BLaER1 (cell line): ENCODE data around the gene PMM1.
"Not testable (repeated sequence)": the region's sequence is repeated elsewhere in the genome, so short reads cannot be mapped to it uniquely, and the experiment has no call there.

ENCODE experiments used
- H3K27ac ChIP-seq: shearing (Covaris generic); formaldehyde crosslinking; 2 replicates; pipeline ENCODE4 v1.8.1; 2022
- H3K27me3 ChIP-seq: shearing (Covaris generic); formaldehyde crosslinking; 2 replicates; pipeline ENCODE4 v1.8.1; 2022
- H3K36me3 ChIP-seq: shearing (Covaris generic); formaldehyde crosslinking; 2 replicates; pipeline ENCODE4 v1.8.1; 2022
- H3K4me1 ChIP-seq: shearing (Covaris generic); formaldehyde crosslinking; 2 replicates; pipeline ENCODE4 v1.8.1; 2022
- H3K4me2 ChIP-seq: shearing (Covaris generic); formaldehyde crosslinking; 2 replicates; pipeline ENCODE4 v1.8.1; 2022
- H3K4me3 ChIP-seq: shearing (Covaris generic); formaldehyde crosslinking; 2 replicates; pipeline ENCODE4 v1.8.1; 2022
- H3K9ac ChIP-seq: shearing (Covaris generic); formaldehyde crosslinking; 2 replicates; pipeline ENCODE4 v1.8.1; 2022
- H3K9me3 ChIP-seq: shearing (Covaris generic); formaldehyde crosslinking; 2 replicates; pipeline ENCODE4 v1.8.1; 2022
- H4K20me1 ChIP-seq: shearing (Covaris generic); formaldehyde crosslinking; 2 replicates; pipeline ENCODE4 v1.8.1; 2022
- Cebpa-rat ChIP-seq: shearing (Covaris generic); IDR thresholded peaks from 2 replicates; pipeline ENCODE4 v1.8.1; 2022

The PMM1 gene

DNA sequence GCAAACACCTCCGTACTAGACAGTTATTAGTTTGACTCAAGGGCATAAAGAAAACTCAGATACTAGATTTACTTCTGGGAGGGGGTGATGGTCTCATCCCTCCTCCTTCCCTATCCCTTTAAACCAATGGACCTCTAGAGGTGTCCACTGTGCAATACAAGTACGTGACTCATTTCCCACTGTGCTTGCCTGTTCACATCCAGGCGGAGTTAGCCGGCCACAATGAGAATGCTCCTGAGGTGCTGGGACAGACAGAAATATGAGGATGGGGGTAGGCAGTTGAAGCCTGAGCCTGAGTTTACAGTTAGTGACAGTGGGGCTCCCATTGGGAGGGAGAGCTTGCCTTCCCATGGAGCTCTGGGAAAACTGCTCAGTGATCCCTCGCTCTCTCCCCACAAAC, 8.4 kb upstream of the PMM1 start:
- peaks cover 38% of the 10 kb centered on the region for H3K36me3 ChIP-seq
- H3K9ac ChIP-seq, result no peak overlapping the region
- H3K9me3 ChIP-seq, result no peaks in the 10 kb centered on the region
- H3K4me1 ChIP-seq, result peaks cover 3% of the 10 kb centered on the region
- no peak overlapping the region for H3K4me3 ChIP-seq
- H3K4me2 ChIP-seq, result no peak overlapping the region
- TF ChIP-seq Cebpa-rat, result no peak
- peaks cover 68% of the 10 kb centered on the region for H4K20me1 ChIP-seq
- H3K27ac ChIP-seq, result no peak overlapping the region
- H3K27me3 ChIP-seq, result peaks cover 51% of the 10 kb centered on the region

DNA sequence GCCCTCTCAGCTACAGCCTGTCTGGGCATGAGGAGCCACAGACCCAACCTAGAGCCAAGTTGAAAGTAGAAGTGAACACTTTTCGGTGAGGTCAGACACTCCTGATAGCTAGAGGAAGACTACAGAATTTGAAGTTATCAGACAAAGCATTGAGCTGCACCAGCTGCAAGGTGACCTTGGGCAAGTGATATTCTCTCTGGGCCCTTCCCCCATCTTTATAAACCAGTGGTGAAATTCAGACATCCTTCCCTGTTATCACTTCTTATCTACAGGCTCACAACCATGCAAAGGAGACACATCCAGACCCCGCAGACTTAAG, 8.0 kb upstream of the PMM1 start:
- H3K9me3 ChIP-seq, result no peaks in the 10 kb centered on the region
- no peaks in the 10 kb centered on the region for H3K4me1 ChIP-seq
- peaks cover 33% of the 10 kb centered on the region for H3K36me3 ChIP-seq
- H3K9ac ChIP-seq, result no peak overlapping the region
- no peak for TF ChIP-seq Cebpa-rat
- H3K4me2 ChIP-seq, result no peak overlapping the region
- H3K4me3 ChIP-seq, result no peak overlapping the region
- H3K27ac ChIP-seq, result no peak overlapping the region
- H4K20me1 ChIP-seq, result peaks cover 64% of the 10 kb centered on the region
- H3K27me3 ChIP-seq, result peaks cover 46% of the 10 kb centered on the region

DNA sequence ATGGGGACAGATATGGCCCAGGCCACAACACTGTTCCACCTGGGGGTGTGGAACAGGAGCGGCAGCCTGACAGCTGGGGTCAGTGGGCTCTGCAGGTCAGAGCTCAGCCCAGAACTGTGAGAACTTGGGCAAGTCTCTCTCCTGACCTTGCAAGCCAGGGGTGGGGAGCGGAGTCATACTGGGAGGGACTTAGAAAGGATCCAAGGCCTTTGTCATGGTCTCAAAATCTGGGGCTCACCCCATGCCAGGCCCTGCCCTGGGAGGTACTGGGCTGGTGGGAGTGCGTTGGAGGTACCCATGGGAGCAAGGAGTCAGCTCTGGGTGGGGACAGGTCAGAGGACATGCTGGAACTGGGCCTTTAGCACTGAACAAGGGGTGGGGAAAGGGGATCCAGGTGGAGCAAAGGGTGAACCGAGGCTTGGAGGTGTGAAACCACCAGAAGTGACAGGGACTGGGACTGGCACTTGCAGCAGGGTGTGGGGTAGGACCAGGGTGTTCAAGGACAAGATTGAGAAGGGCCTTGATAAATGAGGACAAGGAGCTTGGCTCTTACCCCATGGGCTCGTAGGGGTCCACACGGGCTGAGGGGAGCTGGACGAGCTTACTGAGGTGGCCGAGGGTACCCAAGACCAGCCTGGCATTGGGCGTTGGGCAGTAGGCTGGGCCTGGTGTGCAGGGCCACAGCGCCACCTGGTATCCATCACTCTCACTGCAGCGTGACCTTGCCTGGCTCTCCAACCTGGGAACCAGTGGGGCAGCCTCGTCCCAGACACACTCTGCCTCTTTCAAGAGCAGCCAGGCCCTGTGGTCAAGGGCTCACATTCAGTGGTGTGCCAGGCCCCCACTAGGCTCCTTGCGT, 7.4 kb upstream of the PMM1 start:
- no peak overlapping the region for H3K27ac ChIP-seq
- no peak for TF ChIP-seq Cebpa-rat
- no peak overlapping the region for H3K9ac ChIP-seq
- no peaks in the 10 kb centered on the region for H3K9me3 ChIP-seq
- peaks cover 27% of the 10 kb centered on the region for H3K36me3 ChIP-seq
- 0 out of 2 replicates have a peak, but pooled peaks cover 3% of the 10 kb centered on the region for H3K4me1 ChIP-seq
- peaks cover 58% of the 10 kb centered on the region for H4K20me1 ChIP-seq
- H3K4me3 ChIP-seq, result no peak overlapping the region
- H3K27me3 ChIP-seq, result peaks cover 40% of the 10 kb centered on the region
- H3K4me2 ChIP-seq, result no peak overlapping the region

DNA sequence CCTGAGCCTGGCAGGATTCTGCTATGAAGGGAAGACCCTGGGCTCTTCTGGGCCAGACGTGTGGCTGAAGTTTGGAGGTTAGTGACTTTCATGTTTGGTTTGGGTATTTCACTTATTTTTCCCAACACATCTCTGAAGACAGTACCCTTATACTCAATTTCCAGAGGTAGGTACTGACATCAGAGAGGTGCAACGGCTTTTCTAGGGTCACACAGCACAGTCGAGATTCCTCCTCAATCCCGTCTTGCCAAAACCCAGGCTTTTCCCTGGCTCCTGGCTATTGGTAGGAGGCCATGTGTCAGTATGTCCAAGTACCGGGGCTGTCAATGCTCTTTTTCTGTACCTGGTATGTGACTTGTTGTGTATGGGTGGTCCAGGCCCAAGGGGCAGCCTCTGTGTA, 6.1 kb upstream of the PMM1 start:
- no peak for TF ChIP-seq Cebpa-rat
- no peak overlapping the region for H3K4me2 ChIP-seq
- no peaks in the 10 kb centered on the region for H3K9me3 ChIP-seq
- H3K4me3 ChIP-seq, result no peak overlapping the region
- H4K20me1 ChIP-seq, result peaks cover 45% of the 10 kb centered on the region
- H3K27me3 ChIP-seq, result peaks cover 27% of the 10 kb centered on the region
- H3K36me3 ChIP-seq, result peaks cover 15% of the 10 kb centered on the region
- H3K27ac ChIP-seq, result no peak overlapping the region
- H3K4me1 ChIP-seq, result peaks cover 7% of the 10 kb centered on the region
- H3K9ac ChIP-seq, result no peak overlapping the region

DNA sequence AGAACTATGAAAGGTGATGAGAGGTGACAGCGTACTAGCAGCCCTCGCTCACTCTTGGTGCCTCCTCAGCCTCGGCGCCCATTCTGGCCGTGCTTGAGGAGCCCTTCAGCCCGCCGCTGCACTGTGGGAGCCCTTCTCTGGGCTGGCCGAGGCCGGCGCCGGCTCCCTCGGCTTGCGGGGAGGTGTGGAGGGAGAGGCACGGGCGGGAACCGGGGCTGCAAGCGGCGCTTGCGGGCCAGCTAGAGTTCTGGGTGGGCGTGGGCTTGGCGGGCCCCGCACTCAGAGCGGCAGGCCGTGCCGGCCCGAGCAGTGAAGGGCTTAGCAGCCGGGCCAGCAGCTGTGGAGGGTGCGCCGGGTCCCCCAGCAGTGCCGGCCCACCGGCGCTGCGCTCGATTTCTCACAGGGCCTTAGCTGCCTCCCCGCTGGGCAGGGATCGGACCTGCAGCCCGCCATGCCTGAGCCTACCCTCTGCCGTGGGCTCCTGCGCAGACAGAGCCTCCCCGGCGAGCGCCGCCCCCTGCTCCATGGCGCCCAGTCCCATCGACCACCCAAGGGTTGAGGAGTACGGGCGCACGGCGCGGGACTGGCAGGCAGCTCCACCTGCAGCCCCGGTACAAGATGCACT, 3.8 kb upstream of the PMM1 start:
- H3K9me3 ChIP-seq, H3K36me3 ChIP-seq, H3K9ac ChIP-seq, H3K4me3 ChIP-seq, H3K27me3 ChIP-seq, H3K4me2 ChIP-seq, H3K27ac ChIP-seq: not testable (repeated sequence)
- Histone ChIP-seq H3K4me1 (peaks cover 23% of the 10 kb centered on the region), H4K20me1 (peaks cover 23% of the 10 kb centered on the region)

DNA sequence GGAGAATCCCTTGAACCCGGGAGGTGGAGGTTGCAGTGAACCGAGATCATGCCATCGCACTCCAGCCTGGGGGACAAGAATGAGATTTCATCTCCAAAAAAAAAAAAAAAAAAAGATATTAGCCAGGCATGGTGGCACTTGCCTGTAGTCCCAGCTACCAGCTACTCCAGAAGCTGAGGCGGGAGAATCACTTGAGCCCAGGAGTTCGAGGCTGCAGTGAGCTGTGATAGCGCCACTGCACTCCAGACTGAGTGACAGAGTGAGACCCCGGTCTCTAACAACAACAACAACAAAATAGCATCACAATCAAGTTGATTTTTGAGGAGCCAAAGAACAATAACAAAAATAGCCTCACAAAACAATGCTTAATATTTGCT, 2.3 kb downstream of the PMM1 start:
- H3K27me3 ChIP-seq, result no peaks in the 10 kb centered on the region
- no peak overlapping the region for H3K27ac ChIP-seq
- H3K36me3 ChIP-seq, result peaks cover 24% of the 10 kb centered on the region; the same call in 1 of the 2 replicates
- no peaks in the 10 kb centered on the region for H3K9me3 ChIP-seq
- H3K4me2 ChIP-seq, result no peak overlapping the region
- H3K9ac ChIP-seq, result no peak overlapping the region
- no peak overlapping the region for H3K4me3 ChIP-seq
- no peak for TF ChIP-seq Cebpa-rat
- peaks cover 27% of the 10 kb centered on the region for H3K4me1 ChIP-seq
- no peaks in the 10 kb centered on the region; the same call in 1 of the 2 replicates for H4K20me1 ChIP-seq

DNA sequence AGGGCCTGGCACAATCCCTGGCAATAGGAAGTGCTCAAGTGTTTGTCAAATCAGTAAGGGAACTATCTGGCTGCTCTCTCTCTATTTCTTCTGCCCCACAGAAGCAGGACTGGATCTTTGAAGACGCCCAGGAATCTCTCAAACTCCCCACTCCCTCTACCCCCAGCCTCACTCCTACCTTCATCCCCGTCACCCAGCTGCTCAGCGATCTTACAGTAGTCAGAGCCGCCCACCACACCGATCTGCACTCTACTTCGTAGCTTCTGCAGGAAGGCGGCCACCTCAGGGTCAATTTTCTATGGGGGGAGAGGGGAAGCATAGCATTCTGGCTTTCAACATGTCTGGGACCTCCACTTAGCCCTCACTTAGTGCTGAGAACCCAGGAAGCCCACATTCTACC, 3.7 kb downstream of the PMM1 start:
- TF ChIP-seq Cebpa-rat, result no peak
- Histone ChIP-seq H3K9ac (no peak overlapping the region), H4K20me1 (no peaks in the 10 kb centered on the region; the same call in 1 of the 2 replicates), H3K4me3 (no peak overlapping the region), H3K27ac (no peak overlapping the region), H3K4me2 (no peak overlapping the region), H3K36me3 (peaks cover 32% of the 10 kb centered on the region; the same call in 1 of the 2 replicates), H3K9me3 (no peaks in the 10 kb centered on the region), H3K27me3 (no peaks in the 10 kb centered on the region), H3K4me1 (peaks cover 21% of the 10 kb centered on the region)

DNA sequence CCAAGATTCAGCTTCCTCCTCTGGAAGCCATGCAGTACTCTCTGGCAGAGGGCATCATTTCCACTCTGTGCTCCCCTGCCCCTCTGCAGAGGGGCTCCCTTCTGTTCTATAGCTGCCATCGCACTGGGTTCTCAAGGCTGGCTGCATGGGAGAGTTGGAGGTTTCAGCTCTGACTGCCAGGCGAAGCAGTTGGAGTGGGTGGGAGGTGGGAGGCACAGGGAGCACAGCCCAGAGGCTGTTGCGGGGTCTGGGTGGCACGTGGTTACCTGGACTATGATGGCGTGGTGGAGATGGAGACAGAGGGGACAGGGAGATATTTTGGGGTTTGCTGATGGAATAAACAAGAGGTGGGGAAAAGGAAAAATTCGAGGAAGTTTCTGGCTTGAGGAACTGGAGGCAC, 4.8 kb downstream of the PMM1 start:
- TF ChIP-seq Cebpa-rat, result no peak
- Histone ChIP-seq H3K36me3 (peaks cover 39% of the 10 kb centered on the region; the same call in 1 of the 2 replicates), H3K9ac (no peak overlapping the region), H3K27me3 (no peaks in the 10 kb centered on the region), H4K20me1 (no peaks in the 10 kb centered on the region; the same call in 1 of the 2 replicates), H3K9me3 (no peaks in the 10 kb centered on the region), H3K4me3 (no peak overlapping the region), H3K4me2 (no peak overlapping the region), H3K27ac (no peak overlapping the region), H3K4me1 (peaks cover 14% of the 10 kb centered on the region)

DNA sequence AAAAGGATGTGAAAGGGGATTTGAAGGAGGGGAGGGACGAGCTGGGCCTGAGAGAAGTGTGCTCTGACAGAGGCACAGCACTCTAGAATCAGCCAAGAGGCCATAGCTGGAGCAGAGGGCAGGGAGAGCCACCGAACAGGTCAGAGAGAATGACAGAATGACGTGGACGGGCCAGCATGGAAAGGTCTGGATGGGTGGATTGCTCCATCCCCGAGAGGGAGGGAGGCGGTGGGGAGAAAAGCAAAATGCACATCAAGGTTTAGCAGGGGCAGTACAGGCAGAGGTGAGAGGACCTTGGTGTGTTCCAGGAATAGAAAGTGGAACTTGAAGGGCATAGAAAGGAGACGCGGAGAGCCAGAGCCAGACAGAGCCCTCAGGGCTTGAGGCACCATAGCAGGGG, 6.9 kb downstream of the PMM1 start:
- Histone ChIP-seq H3K4me2 (no peak overlapping the region), H3K27me3 (no peaks in the 10 kb centered on the region), H4K20me1 (no peaks in the 10 kb centered on the region; the same call in 1 of the 2 replicates), H3K4me1 (no peaks in the 10 kb centered on the region), H3K4me3 (no peak overlapping the region), H3K9ac (no peak overlapping the region), H3K9me3 (no peaks in the 10 kb centered on the region), H3K27ac (no peak overlapping the region), H3K36me3 (peaks cover 57% of the 10 kb centered on the region; the same call in 1 of the 2 replicates)
- TF ChIP-seq Cebpa-rat, result no peak

DNA sequence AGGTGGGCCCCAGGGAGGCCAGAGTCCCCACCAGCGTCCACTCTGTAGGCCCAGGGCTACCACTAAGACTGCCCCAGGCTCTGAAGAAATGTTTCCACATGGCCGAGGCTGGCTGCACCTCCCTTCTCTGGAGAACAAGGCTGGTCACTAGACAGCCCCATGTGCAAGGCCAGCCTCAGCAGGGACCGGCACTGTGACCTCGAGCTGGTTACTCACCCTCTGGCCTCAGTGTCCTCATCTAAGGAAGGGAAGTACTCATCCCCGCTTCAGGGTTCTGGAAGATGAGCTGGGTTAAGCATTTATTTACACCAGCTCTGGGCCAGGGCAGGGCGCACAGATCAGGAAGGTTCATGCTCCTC, 9.7 kb downstream of the PMM1 start:
- Histone ChIP-seq H4K20me1 (no peaks in the 10 kb centered on the region; the same call in 1 of the 2 replicates), H3K4me2 (no peak overlapping the region), H3K27ac (no peak overlapping the region), H3K4me1 (peaks cover 10% of the 10 kb centered on the region), H3K9ac (no peak overlapping the region), H3K9me3 (no peaks in the 10 kb centered on the region), H3K36me3 (peaks cover 61% of the 10 kb centered on the region; the same call in 1 of the 2 replicates), H3K4me3 (no peak overlapping the region), H3K27me3 (no peaks in the 10 kb centered on the region)
- no peak for TF ChIP-seq Cebpa-rat
